Neuronal stem cell (in vitro differentiated cells): ENCODE data around the gene TOMM40L.
A peak's percentile ranks its signal among the peaks of the same experiment; 100 is the strongest.

Experiments
- DNase-seq: peaks from one replicate; pipeline ENCODE4 v3.0.0-alpha.2; 2013; ENCODE audit warnings: low spot score
- H2AFZ ChIP-seq: one replicate; pipeline ENCODE4 v1.6.1; 2013; ENCODE audit warnings: mild to moderate bottlenecking, low read length, inconsistent platforms
- H2AK5ac ChIP-seq: 2 replicates; pipeline ENCODE4 v1.6.1; 2013; ENCODE audit warnings: low read depth, mild to moderate bottlenecking, inconsistent platforms, low read length, moderate library complexity, mixed read lengths
- H2BK120ac ChIP-seq: 2 replicates; pipeline ENCODE4 v1.6.1; 2013; ENCODE audit warnings: low read depth, mild to moderate bottlenecking, inconsistent platforms, low read length, moderate library complexity, mixed read lengths
- H2BK12ac ChIP-seq: one replicate; pipeline ENCODE4 v1.6.1; 2013; ENCODE audit warnings: low read length, inconsistent platforms
- H2BK15ac ChIP-seq: 2 replicates; pipeline ENCODE4 v1.6.1; 2013; ENCODE audit warnings: mild to moderate bottlenecking, low read length, inconsistent platforms, mixed read lengths
- H2BK5ac ChIP-seq: one replicate; pipeline ENCODE4 v1.6.1; 2013; ENCODE audit warnings: inconsistent platforms, mild to moderate bottlenecking, low read length, moderate library complexity
- H3K14ac ChIP-seq: one replicate; pipeline ENCODE4 v1.6.1; 2013; ENCODE audit warnings: low read length, inconsistent platforms
- H3K18ac ChIP-seq: 2 replicates; pipeline ENCODE4 v1.6.1; 2013; ENCODE audit warnings: low read length, inconsistent platforms
- H3K23ac ChIP-seq: 2 replicates; pipeline ENCODE4 v1.6.1; 2013; ENCODE audit warnings: low read depth, mild to moderate bottlenecking, mixed read lengths, low read length, inconsistent platforms; ENCODE audit not compliant: poor library complexity
- H3K27ac ChIP-seq: replicated peaks from 3 replicates; pipeline ENCODE4 v1.5.1; 2013; ENCODE audit warnings: low read length, inconsistent platforms
- H3K27me3 ChIP-seq, 3 experiments: 2 replicates each; pipeline ENCODE4 v1.6.1; 2013; ENCODE audit warnings: low read length in 3 of 3, mild to moderate bottlenecking in 2 of 3, inconsistent platforms in 1 of 3, low read depth in 1 of 3, mixed read lengths in 1 of 3, moderate library complexity in 1 of 3; ENCODE audit not compliant: control insufficient read depth in 3 of 3, insufficient read depth in 3 of 3
- H3K36me3 ChIP-seq, 2 donors: replicated peaks in 1 of 2; 2 replicates each; pipeline ENCODE4 v1.6.1; 2013; ENCODE audit warnings: low read length in 2 of 2; ENCODE audit not compliant: control insufficient read depth in 2 of 2, insufficient read depth in 2 of 2
- H3K4ac ChIP-seq: 2 replicates; pipeline ENCODE4 v1.6.1; 2013; ENCODE audit warnings: inconsistent platforms, mild to moderate bottlenecking, low read length, moderate library complexity
- H3K4me1 ChIP-seq, 2 donors: 1 replicate in 1 of 2; 2 replicates in 1 of 2; pipeline ENCODE4 v1.6.1; 2013; ENCODE audit warnings: low read length in 2 of 2, low read depth in 1 of 2; ENCODE audit not compliant: control insufficient read depth in 2 of 2, insufficient read depth in 1 of 2
- H3K4me2 ChIP-seq: one replicate; pipeline ENCODE4 v1.6.1; 2013; ENCODE audit warnings: mild to moderate bottlenecking, low read length, inconsistent platforms; ENCODE audit not compliant: insufficient read depth, poor library complexity, severe bottlenecking
- H3K4me3 ChIP-seq, 2 donors: 2 replicates each; pipeline ENCODE4 v1.5.1; 2013; ENCODE audit warnings: low read length in 2 of 2, mild to moderate bottlenecking in 2 of 2, inconsistent platforms in 1 of 2, moderate library complexity in 1 of 2
- H3K79me1 ChIP-seq: one replicate; pipeline ENCODE4 v1.6.1; 2013; ENCODE audit warnings: low read depth, mild to moderate bottlenecking, inconsistent platforms, low read length, moderate library complexity
- H3K9ac ChIP-seq: one replicate; pipeline ENCODE4 v1.6.1; 2013; ENCODE audit warnings: mild to moderate bottlenecking, low read depth, low read length, inconsistent platforms; ENCODE audit not compliant: poor library complexity
- H3K9me3 ChIP-seq, 2 donors: replicated peaks in 1 of 2; 2 replicates each; pipeline versions ENCODE3 to v1.6.1; 2013; ENCODE audit warnings: low read length in 2 of 2, mild to moderate bottlenecking in 2 of 2, inconsistent platforms in 1 of 2, low read depth in 1 of 2, mixed read lengths in 1 of 2, moderate library complexity in 1 of 2; ENCODE audit not compliant: control insufficient read depth in 2 of 2, insufficient read depth in 1 of 2
- H4K8ac ChIP-seq: one replicate; pipeline ENCODE4 v1.6.1; 2013; ENCODE audit warnings: low read depth, mild to moderate bottlenecking, inconsistent platforms, low read length, moderate library complexity
- H4K91ac ChIP-seq: one replicate; pipeline ENCODE4 v1.6.1; 2013; ENCODE audit warnings: low read length, low read depth, mild to moderate bottlenecking, inconsistent platforms; ENCODE audit not compliant: poor library complexity
- WGBS, 2 donors: extraction: QIAGEN DNeasy Blood & Tissue Kit; methylation state at CpG; one replicate each; pipeline ENCODE4 v1.1.7; 2013; ENCODE audit warnings: missing lambda C conversion rate in 2 of 2, mixed read lengths in 1 of 2; ENCODE audit not compliant: insufficient read length in 2 of 2, insufficient replicate concordance in 1 of 2; ENCODE audit errors: extremely low coverage in 2 of 2; 5-methylcytosine and 5-hydroxymethylcytosine counted together

Gene TOMM40L

DNA sequence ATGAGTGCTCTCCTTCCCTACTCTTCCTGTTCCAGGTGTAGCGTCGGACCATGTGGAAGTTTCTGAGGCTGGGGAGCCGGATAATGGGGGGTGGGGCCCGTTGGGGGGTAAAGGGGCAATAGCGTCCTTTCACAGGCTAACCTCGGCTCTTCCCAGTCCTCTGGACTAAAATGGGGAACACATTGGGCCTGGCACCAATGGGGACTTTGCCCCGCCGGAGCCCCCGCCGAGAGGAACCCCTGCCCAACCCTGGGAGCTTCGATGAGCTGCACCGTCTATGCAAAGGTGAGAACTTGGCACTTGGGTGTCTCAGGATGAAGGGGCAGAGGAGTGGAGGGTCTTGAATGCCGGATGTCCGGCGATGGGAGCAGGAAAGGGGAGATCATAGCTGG lies 456 bp downstream of the TOMM40L start:
- Histone ChIP-seq H3K4me3 (peak overlapping the region; percentile 72 to 91), H3K18ac (peak overlapping the region; percentile 12), H2BK12ac (no peak overlapping the region), H4K8ac (no peak overlapping the region), H3K9me3 (no peaks in the 10 kb centered on the region), H3K27ac (no peak overlapping the region), H4K91ac (no peak overlapping the region), H3K4me2 (peak overlapping the region; percentile 90), H3K14ac (no peak overlapping the region), H3K79me1 (no peaks in the 10 kb centered on the region), H3K23ac (no peak overlapping the region), H3K4me1 (peaks cover 6 to 11% of the 10 kb centered on the region in 2 donors), H3K36me3 (peaks cover 5 to 22% of the 10 kb centered on the region in 2 donors), H3K9ac (peak overlapping the region; percentile 73), H2AK5ac (no peak overlapping the region), H2BK5ac (no peak overlapping the region), H3K27me3 (peaks cover 0 to 4% (median 0%) of the 10 kb centered on the region in 3 experiments), H2BK120ac (no peak overlapping the region), H2AFZ (peak overlapping the region; percentile 91), H3K4ac (no peak overlapping the region), H2BK15ac (no peak overlapping the region)
- no CpG with 5 or more reads among the region's 15 CpGs for WGBS, 2 donors
- DNase-seq = no peak

DNA sequence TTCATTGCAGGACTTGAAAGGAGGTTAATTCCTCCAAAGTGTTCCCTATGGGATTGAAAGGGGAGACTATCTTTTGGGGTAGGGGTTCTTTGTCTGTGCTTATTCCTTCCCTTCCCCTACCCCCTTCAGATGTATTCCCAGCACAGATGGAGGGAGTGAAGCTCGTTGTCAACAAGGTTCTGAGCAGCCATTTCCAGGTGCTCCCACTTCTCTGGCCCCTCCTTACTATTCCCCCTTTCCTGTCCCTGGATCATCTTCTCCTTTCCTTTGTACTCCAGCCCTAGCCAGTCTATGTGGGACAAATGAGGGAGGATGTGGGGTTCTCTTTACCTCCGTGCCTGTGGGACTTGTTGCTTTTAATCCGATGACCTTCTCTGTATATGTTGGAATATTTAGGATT lies 899 bp downstream of the TOMM40L start:
- no peak overlapping the region for H3K4ac ChIP-seq
- no peak overlapping the region for H3K23ac ChIP-seq
- H3K27ac ChIP-seq = no peak overlapping the region
- no peak overlapping the region for H2AK5ac ChIP-seq
- no peak overlapping the region for H4K8ac ChIP-seq
- H4K91ac ChIP-seq = no peak overlapping the region
- WGBS, 2 donors = no CpG with 5 or more reads among the region's 3 CpGs
- H2BK15ac ChIP-seq = no peak overlapping the region
- peaks cover 0 to 4% (median 0%) of the 10 kb centered on the region in 3 experiments for H3K27me3 ChIP-seq
- H3K9me3 ChIP-seq = no peaks in the 10 kb centered on the region
- H3K18ac ChIP-seq = no peak overlapping the region
- peaks cover 6 to 11% of the 10 kb centered on the region in 2 donors for H3K4me1 ChIP-seq
- peak overlapping the region; percentile 90 for H3K4me2 ChIP-seq
- no peak overlapping the region for H3K14ac ChIP-seq
- H3K9ac ChIP-seq = no peak overlapping the region
- DNase-seq = no peak
- peaks cover 5 to 22% of the 10 kb centered on the region in 2 donors for H3K36me3 ChIP-seq
- H2BK12ac ChIP-seq = no peak overlapping the region
- no peaks in the 10 kb centered on the region for H3K79me1 ChIP-seq
- H2BK120ac ChIP-seq = no peak overlapping the region
- H2BK5ac ChIP-seq = no peak overlapping the region
- H2AFZ ChIP-seq = peak overlapping the region; percentile 91
- peak overlapping the region; percentile 72 to 91 for H3K4me3 ChIP-seq

DNA sequence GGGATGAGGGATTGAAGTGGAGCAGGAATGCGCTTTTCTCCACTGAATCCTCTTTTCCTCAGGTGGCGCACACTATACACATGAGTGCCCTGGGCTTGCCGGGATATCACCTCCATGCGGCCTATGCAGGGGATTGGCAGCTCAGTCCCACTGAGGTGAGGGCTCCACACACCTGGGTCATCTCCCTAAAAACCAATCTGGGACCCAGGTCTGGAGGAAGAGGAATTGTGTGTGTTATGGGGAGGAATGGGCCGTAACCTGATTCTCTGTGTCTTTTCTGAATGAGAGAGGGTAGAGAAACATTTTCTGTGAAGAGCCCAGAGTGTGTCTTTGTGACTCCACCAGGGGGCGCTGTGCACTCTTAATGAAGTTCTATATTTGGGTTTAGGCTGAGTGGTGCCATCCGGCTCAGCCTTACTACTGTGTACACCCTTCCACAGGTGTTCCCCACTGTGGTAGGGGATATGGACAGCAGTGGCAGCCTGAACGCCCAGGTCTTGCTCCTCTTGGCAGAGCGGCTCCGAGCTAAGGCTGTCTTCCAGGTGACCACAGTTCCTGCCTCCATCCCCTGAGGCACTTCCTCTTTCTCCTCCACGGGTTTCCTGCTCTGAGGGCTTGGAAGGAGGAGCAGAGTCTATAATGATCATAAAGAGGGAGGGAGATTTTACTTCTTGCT lies 1.5 kb downstream of the TOMM40L start:
- H3K27me3 ChIP-seq = peaks cover 0 to 1% (median 0%) of the 10 kb centered on the region in 3 experiments
- no peaks in the 10 kb centered on the region for H3K9me3 ChIP-seq
- peak overlapping the region in 1 of 2 donors; percentile 72 for H3K4me3 ChIP-seq
- H3K79me1 ChIP-seq = no peaks in the 10 kb centered on the region
- no peak overlapping the region for H2BK5ac ChIP-seq
- peak overlapping the region; percentile 38 for H3K9ac ChIP-seq
- DNase-seq = peak; percentile 81
- H3K36me3 ChIP-seq = peaks cover 5 to 22% of the 10 kb centered on the region in 2 donors
- H2BK15ac ChIP-seq = no peak overlapping the region
- H3K4me2 ChIP-seq = no peak overlapping the region
- H4K8ac ChIP-seq = no peak overlapping the region
- H3K4me1 ChIP-seq = peaks cover 6 to 11% of the 10 kb centered on the region in 2 donors
- H2BK120ac ChIP-seq = no peak overlapping the region
- no peak overlapping the region for H3K14ac ChIP-seq
- H3K18ac ChIP-seq = no peak overlapping the region
- no peak overlapping the region for H2BK12ac ChIP-seq
- no peak overlapping the region for H3K23ac ChIP-seq
- peak overlapping the region; percentile 46 for H2AFZ ChIP-seq
- H3K27ac ChIP-seq = no peak overlapping the region
- no peak overlapping the region for H2AK5ac ChIP-seq
- no peak overlapping the region for H3K4ac ChIP-seq
- no CpG with 5 or more reads among the region's 11 CpGs for WGBS, 2 donors
- no peak overlapping the region for H4K91ac ChIP-seq

DNA sequence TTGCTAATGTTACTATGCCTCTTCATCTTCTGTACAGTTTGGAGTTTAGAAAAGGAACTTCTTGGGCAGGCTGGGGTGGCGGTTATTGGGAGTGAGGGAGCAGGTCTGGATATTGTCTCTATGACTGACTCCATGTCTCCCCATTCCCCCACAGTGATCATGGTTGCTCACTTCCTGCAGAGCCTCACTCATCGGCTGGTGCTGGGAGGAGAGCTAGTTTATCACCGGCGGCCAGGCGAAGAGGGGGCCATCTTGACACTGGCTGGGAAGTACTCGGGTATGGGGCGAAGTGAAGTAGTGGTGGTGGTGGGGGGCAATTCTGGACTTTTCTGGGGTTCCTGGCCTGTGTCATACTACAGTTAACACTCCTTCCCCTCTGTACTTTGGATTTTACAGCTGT lies 2.2 kb downstream of the TOMM40L start:
- no peak for DNase-seq
- no peak overlapping the region for H2BK120ac ChIP-seq
- no peaks in the 10 kb centered on the region for H3K27me3 ChIP-seq
- H2AK5ac ChIP-seq = no peak overlapping the region
- H3K36me3 ChIP-seq = peaks cover 5 to 22% of the 10 kb centered on the region in 2 donors
- H2BK15ac ChIP-seq = no peak overlapping the region
- WGBS, 2 donors = no CpG with 5 or more reads among the region's 7 CpGs
- H4K91ac ChIP-seq = no peak overlapping the region
- no peak overlapping the region for H3K9ac ChIP-seq
- no peak overlapping the region for H2BK12ac ChIP-seq
- H3K9me3 ChIP-seq = no peaks in the 10 kb centered on the region
- no peak overlapping the region for H3K27ac ChIP-seq
- no peak overlapping the region for H3K4me2 ChIP-seq
- H3K23ac ChIP-seq = no peak overlapping the region
- no peak overlapping the region for H2BK5ac ChIP-seq
- no peak overlapping the region for H3K14ac ChIP-seq
- peaks cover 6 to 11% of the 10 kb centered on the region in 2 donors for H3K4me1 ChIP-seq
- no peak overlapping the region for H3K4ac ChIP-seq
- H3K79me1 ChIP-seq = no peaks in the 10 kb centered on the region
- H4K8ac ChIP-seq = no peak overlapping the region
- no peak overlapping the region for H3K4me3 ChIP-seq
- H2AFZ ChIP-seq = no peak overlapping the region
- no peak overlapping the region for H3K18ac ChIP-seq
